OCI-M2 (cell line): ENCODE results near the gene P3H4.
"Not testable (repeated sequence)": the region's sequence is repeated elsewhere in the genome, so short reads cannot be mapped to it uniquely, and the experiment has no call there.

Experiments
- DNase-seq: peaks from one replicate; lab custom pipeline; 2025; ENCODE audit not compliant: unreplicated experiment; lab: John Stamatoyannopoulos, UW

P3H4 gene

GRCh38 chr17:41811549-41812380 lies at the start of gene P3H4:
Gene P3H4 (minus strand): TSS chr17:41811949. CDS start chr17:41811915, 34 bp downstream.
- no peak for DNase-seq

DNA sequence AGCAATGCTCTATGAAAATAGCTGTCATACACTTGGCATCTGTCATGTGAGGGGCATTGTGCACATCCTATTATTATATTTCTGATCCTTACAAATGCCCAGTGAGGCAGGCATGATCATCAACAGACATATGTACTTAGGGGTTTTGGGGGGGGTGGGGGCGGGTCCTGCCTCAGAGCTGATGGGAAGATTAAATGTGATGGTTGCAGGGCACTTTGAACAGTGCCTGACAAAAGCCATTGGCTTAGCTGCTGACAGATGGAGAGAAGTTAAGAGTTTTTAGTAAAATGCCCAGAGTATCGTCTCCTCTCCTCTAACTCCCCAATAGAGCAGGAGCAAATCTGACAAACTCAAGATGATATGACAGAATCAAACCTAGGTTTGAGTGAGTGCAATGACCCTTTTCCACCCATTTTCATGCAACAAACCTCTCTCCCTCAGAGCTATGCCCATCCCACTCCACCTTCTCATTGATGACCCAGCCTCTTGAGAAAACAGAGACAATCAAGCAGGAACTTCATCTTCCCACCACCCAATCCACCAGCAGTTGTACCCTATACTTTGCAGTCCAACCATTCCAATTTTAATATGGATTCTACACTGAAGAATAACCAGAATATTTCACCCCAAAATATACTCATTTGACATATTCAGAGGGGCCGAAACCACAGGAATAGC lies 48.6 kb upstream of the P3H4 start:
- DNase-seq: no peak

GRCh38 chr17:41851382-41851781 lies 39.6 kb upstream of the P3H4 start:
- not testable (repeated sequence) for DNase-seq

- no peak for DNase-seq
Observed at GRCh38 chr17:41849251-41849990, 37.7 kb upstream of the P3H4 start.

- no peak for DNase-seq
Observed at GRCh38 chr17:41848788-41849187, 37.0 kb upstream of the P3H4 start.

DNA sequence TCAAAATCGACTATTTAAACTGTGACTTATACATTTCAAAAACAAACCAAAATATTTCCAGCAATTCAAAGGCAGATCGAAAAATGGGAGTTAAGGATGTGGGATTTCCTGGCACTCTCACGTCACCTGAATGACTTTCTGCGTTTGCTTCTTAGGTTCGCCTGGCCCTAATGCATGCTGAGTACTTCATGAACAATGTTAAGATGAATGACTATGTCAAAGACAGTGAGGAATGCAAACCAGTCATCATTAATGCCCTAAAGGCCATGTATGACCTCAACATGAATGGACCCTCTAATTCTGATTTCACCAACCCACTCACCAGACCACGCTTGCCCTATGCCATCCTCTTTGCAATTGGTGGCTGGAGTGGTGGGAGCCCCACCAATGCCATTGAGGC lies 33.2 kb upstream of the P3H4 start:
- DNase-seq: no peak

GRCh38 chr17:41840781-41841180 lies 29.0 kb upstream of the P3H4 start:
- DNase-seq: not testable (repeated sequence)

- DNase-seq: not testable (repeated sequence)
Observed at GRCh38 chr17:41839448-41839847, 27.7 kb upstream of the P3H4 start.

GRCh38 chr17:41837761-41838538 lies 26.2 kb upstream of the P3H4 start, which contains the start of gene KLHL10:
Gene KLHL10 (plus strand): TSS chr17:41837825. CDS start chr17:41837933, 108 bp downstream.
- no peak for DNase-seq

- no peak for DNase-seq
Observed at GRCh38 chr17:41836550-41837196, 24.9 kb upstream of the P3H4 start.

- no peak for DNase-seq
Observed at GRCh38 chr17:41835800-41836549, 24.2 kb upstream of the P3H4 start, which contains the start of gene NT5C3B. Gene NT5C3B (minus strand): TSS chr17:41836232. CDS start chr17:41836193, 39 bp downstream.

DNA sequence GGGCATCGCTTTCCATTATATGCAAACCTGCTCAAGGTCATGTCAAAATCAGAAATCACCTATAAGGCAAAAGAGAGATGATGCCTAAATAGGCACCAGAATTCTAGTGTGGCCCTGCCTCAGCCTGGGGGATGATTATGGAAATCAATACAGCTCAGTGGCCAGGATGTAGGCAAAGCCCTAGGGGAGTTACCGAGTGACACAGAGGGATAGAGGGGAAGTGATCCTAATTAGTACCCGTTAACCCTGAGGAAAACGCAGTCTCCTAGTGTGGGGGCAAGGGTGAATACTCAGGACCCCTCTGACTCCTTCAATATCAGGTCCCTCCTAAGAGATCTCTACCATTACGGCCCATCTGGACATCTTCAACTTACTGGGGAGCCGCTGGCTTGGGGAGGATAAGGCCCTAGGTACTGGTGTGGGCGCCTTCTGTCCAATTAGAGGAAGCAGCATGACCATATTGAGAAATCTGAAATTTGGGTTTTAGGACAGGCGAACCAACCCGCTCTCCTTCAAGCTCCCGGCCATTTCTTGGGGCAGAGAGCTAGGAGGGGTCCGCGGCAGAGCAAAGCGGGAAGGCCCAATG lies 23.6 kb upstream of the P3H4 start:
- DNase-seq: no peak

- not testable (repeated sequence) for DNase-seq
Observed at GRCh38 chr17:41829961-41830360, 18.2 kb upstream of the P3H4 start.

DNA sequence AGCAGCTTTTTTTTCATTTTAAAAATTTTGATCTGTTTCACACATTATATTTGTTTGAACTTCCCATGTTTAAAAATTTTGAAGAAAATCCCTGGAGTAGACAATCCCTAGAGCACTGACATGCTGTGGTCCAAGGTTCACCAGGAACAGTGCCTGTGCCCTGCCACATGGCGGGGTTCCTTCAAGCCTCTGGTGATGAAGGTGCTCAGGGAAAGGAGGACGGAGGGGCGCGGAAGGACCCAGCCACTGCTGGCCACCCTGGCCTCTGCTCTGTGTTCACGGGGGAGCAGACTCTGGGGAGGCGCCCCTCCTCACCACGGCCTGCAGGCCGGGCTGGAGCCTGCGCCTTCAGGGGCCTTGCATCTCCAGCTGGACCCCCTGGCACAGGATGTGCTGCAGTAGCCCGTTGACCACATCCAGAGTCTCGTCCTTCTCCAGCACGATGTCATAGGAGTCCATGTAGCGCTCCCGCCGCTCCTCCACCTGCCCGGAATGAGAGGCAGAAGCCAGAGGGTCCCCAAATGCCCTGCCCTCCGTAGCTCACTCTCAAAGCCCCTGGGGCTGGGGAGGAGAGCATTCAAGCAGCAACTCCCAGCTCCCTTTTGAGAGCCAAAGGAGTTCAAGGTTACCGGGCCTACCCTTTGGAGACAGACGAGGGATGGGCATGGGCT lies 13.6 kb upstream of the P3H4 start:
- DNase-seq: no peak

DNA sequence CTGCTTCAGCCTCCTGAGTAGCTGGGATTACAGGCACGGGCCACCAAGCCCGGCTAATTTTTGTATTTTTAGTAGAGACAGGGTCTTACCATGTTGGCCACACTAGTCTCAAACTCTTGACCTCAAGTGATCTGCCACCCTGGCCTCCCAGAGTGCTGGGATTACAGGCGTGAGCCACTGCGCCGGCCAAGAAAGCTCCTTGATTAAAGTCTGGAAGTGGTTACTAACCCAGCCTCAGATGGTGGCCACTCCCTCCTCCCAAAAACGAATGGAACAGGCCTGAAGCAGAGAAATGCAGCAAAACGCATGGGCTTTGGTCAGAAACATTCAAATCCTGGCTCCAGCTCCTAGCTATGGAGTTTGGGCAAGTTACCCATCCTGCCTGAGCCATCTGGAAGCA lies 12.3 kb upstream of the P3H4 start:
- DNase-seq: no peak

DNA sequence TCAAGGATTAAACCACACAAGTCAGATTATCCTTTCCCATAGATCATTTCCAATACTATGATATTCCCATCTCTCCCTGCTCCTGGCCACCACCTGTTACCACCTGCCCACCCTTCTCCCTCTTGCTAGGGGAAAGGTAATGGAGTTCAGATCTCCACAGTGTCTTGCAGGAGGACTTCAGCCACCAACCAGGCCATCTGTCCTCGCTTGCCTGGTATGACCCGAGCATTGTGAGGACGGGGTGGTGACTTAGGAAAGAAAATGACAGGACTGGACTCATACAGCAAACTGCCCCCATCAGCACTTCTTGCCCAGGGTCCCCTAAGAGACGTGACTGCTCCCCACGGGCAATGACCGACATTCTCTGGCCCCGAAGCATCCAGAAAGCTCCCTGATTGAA lies 11.8 kb upstream of the P3H4 start:
- no peak for DNase-seq

- no peak for DNase-seq
Observed at GRCh38 chr17:41823141-41823524, 11.4 kb upstream of the P3H4 start.
